Transverse colon (tissue), 4 donors: Measurements from ENCODE around the gene UBAC2. TPM values are rescaled to one million over a fixed set of nuclear protein-coding genes. Genes with fewer than 3 reads are reported as not detected.

Source experiments
- DNase-seq: peaks from one replicate; pipeline ENCODE4 v3.0.0-alpha.2; 2019
- H3K27ac ChIP-seq, 4 donors: fragments of 200-600 bp; sonication (generic); 2 replicates each; pipeline ENCODE4 v1.5.1; 2016 to 2018; ENCODE audit warnings: inconsistent platforms in 4 of 4
- H3K27me3 ChIP-seq: fragments of 200-600 bp; sonication (generic); 2 replicates; pipeline ENCODE4 v1.5.1; 2017; ENCODE audit warnings: inconsistent platforms
- H3K36me3 ChIP-seq, 4 donors: fragments of 200-600 bp; sonication (generic); 2 replicates each; pipeline ENCODE4 v1.5.1; 2017 to 2019; ENCODE audit warnings: inconsistent platforms in 4 of 4
- H3K4me1 ChIP-seq, 4 donors: fragments of 200-600 bp; sonication (generic); 2 replicates each; pipeline ENCODE4 v1.5.1; 2017 to 2020; ENCODE audit warnings: inconsistent platforms in 4 of 4
- H3K4me3 ChIP-seq, 4 donors: fragments of 200-600 bp; sonication (generic); 1 replicate in 1 of 4; 2 replicates in 3 of 4; pipeline versions ENCODE4 v1.5.1 to v1.6.1; 2017 to 2019; ENCODE audit warnings: inconsistent platforms in 4 of 4
- H3K9me3 ChIP-seq, 2 donors: fragments of 200-600 bp; sonication (generic); 2 replicates each; pipeline ENCODE4 v1.5.1; 2017 to 2019; ENCODE audit warnings: inconsistent platforms in 2 of 2
- EP300 ChIP-seq: sonication (generic); formaldehyde crosslinking; IDR thresholded peaks from one replicate; pipeline ENCODE4 v1.6.1; 2017; ENCODE audit warnings: antibody characterized with exemption, low read depth
- POLR2A ChIP-seq: fragments of 450-650 bp; IDR thresholded peaks from one replicate; pipeline ENCODE4 v1.6.1; 2016; ENCODE audit warnings: antibody characterized with exemption, mild to moderate bottlenecking, moderate library complexity
- POLR2AphosphoS5 ChIP-seq, 3 donors: sonication (generic); formaldehyde crosslinking; IDR thresholded peaks; one replicate each; pipeline ENCODE4 v1.6.1; 2016; ENCODE audit warnings: antibody characterized with exemption in 3 of 3
- WGBS, 2 donors: methylation state at CpG; one replicate each; pipeline ENCODE4 v1.1.5; 2018; ENCODE audit warnings: low coverage in 1 of 2; 5-methylcytosine and 5-hydroxymethylcytosine counted together
- in situ Hi-C, 4 donors: fragments of 200-750 bp; cut with MboI; loops; one replicate each; pipeline versions ENCODE4 v1.15.0 to v1.15.1; 2017; ENCODE audit warnings: low sequenced_read_pairs in 3 of 4, low pct_ligation_motif_present in 1 of 4, low pct_unique_long_range_greater_than_20kb in 1 of 4
- intact Hi-C: fragments of 100-400 bp; cut with DNase I; formaldehyde crosslinking; loops from one replicate; pipeline ENCODE4 v1.15.1; 2023; ENCODE audit warnings: low total_unique reads
- total RNA-seq, 4 donors: library from RNA; depleted of rRNA; stranded (reverse); fragments of >200 nt; gene quantifications; one replicate each; pipeline ENCODE4 v1.1.0, GENCODE V29; 2016
- TF ChIP-seq, protein P1 (sequence below), 5 experiments: fragments of 200-600 bp in 3 of 5; fragments of 450-650 bp in 2 of 5; sonication (generic) in 3 of 5; IDR thresholded peaks; 1 replicate in 2 of 5; 2 replicates in 3 of 5; pipeline ENCODE4 v1.5.1; 2016 to 2017; ENCODE audit warnings: antibody characterized with exemption in 5 of 5, inconsistent platforms in 3 of 5, mild to moderate bottlenecking in 2 of 5, moderate library complexity in 1 of 5

The UBAC2 gene
- total RNA-seq, 4 donors from 2014 or later: 34.4 to 77.3 (median 66.5) TPM

GRCh38 chr13:99398916-99399622, 198.4 kb downstream of the UBAC2 start:
- 75 to 94% methylated on average over 3 to 11 of the region's 11 CpGs for WGBS, 2 donors
- Histone ChIP-seq H3K27me3 (no peaks in the 10 kb centered on the region), H3K9me3 (no peaks in the 10 kb centered on the region), H3K4me1 (peaks cover 0 to 7% (median 2%) of the 10 kb centered on the region in 4 donors), H3K27ac (no peak overlapping the region), H3K36me3 (no peaks in the 10 kb centered on the region), H3K4me3 (no peak overlapping the region)
- intact Hi-C loops (no loop called here), in situ Hi-C loops (no loop called here)
- TF ChIP-seq POLR2A (no peak), POLR2AphosphoS5 (IDR thresholded peaks at IDR 0.05) (no peak), EP300 (no peak)
- TF ChIP-seq, protein P1, sequence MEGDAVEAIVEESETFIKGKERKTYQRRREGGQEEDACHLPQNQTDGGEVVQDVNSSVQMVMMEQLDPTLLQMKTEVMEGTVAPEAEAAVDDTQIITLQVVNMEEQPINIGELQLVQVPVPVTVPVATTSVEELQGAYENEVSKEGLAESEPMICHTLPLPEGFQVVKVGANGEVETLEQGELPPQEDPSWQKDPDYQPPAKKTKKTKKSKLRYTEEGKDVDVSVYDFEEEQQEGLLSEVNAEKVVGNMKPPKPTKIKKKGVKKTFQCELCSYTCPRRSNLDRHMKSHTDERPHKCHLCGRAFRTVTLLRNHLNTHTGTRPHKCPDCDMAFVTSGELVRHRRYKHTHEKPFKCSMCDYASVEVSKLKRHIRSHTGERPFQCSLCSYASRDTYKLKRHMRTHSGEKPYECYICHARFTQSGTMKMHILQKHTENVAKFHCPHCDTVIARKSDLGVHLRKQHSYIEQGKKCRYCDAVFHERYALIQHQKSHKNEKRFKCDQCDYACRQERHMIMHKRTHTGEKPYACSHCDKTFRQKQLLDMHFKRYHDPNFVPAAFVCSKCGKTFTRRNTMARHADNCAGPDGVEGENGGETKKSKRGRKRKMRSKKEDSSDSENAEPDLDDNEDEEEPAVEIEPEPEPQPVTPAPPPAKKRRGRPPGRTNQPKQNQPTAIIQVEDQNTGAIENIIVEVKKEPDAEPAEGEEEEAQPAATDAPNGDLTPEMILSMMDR (IDR thresholded peaks at IDR 0.05): no peak
- DNase-seq: no peak

GRCh38 chr13:99399623-99399974, 198.9 kb downstream of the UBAC2 start:
- in situ Hi-C loops (no loop called here), intact Hi-C loops (no loop called here)
- Histone ChIP-seq H3K9me3 (no peaks in the 10 kb centered on the region), H3K4me1 (peaks cover 0 to 12% (median 4%) of the 10 kb centered on the region in 4 donors), H3K4me3 (no peak overlapping the region), H3K36me3 (no peaks in the 10 kb centered on the region), H3K27ac (no peak overlapping the region), H3K27me3 (no peaks in the 10 kb centered on the region)
- TF ChIP-seq EP300: no peak
- no peak for TF ChIP-seq POLR2A
- no peak for TF ChIP-seq POLR2AphosphoS5 (IDR thresholded peaks at IDR 0.05)
- TF ChIP-seq, protein P1 (IDR thresholded peaks at IDR 0.05): no peak
- no peak for DNase-seq
- 95% methylated on average over 8 of the region's 8 CpGs; no CpG with 5 or more reads in 1 of the 2 donors for WGBS, 2 donors

GRCh38 chr13:99403458-99403971, 202.9 kb downstream of the UBAC2 start:
- WGBS, 2 donors: 33 to 47% methylated on average over 5 of the region's 5 CpGs
- Histone ChIP-seq H3K9me3 (no peaks in the 10 kb centered on the region), H3K27me3 (no peaks in the 10 kb centered on the region), H3K27ac (peak overlapping the region in 3 of 4 donors; percentile 54 to 62 (median 57)), H3K4me1 (peaks cover 0 to 13% (median 4%) of the 10 kb centered on the region in 4 donors), H3K36me3 (no peaks in the 10 kb centered on the region), H3K4me3 (no peak overlapping the region)
- intact Hi-C loops: no loop called here
- in situ Hi-C loops: no loop called here
- TF ChIP-seq POLR2A: no peak
- no peak for TF ChIP-seq EP300
- TF ChIP-seq POLR2AphosphoS5 (IDR thresholded peaks at IDR 0.05): no peak
- TF ChIP-seq, protein P1 (IDR thresholded peaks at IDR 0.05): no peak
- peak; percentile 80 for DNase-seq

DNA sequence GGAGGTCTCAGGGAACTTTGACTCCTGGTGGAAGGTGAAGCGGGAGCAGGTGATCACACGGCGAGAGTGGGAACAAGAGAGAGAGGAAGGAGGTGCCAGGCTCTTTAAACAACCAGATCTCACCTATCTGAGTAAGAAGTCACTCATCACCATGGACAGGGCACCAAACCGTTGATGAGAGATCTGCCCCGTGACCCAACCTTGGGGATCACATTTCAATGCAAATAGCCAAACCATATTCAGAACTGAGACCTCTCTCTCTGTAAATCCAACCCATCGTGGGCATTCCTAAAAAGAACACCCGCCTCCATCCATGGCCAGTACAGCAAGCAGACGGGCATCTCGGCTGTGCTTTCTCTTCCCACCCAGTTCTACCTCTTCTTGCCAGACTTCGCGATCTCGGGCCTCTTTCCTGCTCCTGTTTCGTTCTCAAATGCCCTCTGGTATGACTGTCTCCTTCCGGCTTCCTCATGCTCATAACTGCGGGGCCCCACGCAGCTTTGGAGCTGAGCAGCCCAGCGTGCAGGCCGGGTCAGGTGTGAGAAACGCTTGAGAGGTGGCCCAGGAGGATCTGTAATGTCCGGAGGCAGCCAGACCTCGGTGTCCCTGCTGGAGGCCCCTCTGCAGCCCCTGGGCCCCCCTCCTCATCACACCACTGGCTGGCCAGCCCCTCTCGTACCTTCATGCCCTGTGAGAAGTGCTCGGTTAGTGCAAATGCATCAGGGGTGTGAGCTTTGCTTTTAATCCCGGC, 203.5 kb downstream of the UBAC2 start:
- in situ Hi-C loops: no loop called here
- WGBS, 2 donors: 46 to 53% methylated on average over 14 to 24 of the region's 24 CpGs

More for the DNA sequence above, 203.5 kb downstream of the UBAC2 start:
- Histone ChIP-seq H3K27ac (peak overlapping the region in 2 of 4 donors; percentile 1 to 62), H3K27me3 (no peaks in the 10 kb centered on the region), H3K4me3 (no peak overlapping the region), H3K9me3 (no peaks in the 10 kb centered on the region), H3K4me1 (peaks cover 0 to 13% (median 4%) of the 10 kb centered on the region in 4 donors), H3K36me3 (no peaks in the 10 kb centered on the region)
- intact Hi-C loops: no loop called here
- no peak for DNase-seq
- TF ChIP-seq POLR2A: no peak
- TF ChIP-seq POLR2AphosphoS5 (IDR thresholded peaks at IDR 0.05): no peak
- no peak for TF ChIP-seq EP300
- TF ChIP-seq, protein P1 (IDR thresholded peaks at IDR 0.05): no peak
